PFSK-1 (cell line): ENCODE results near the gene CHPF2.

Experiments
- FOXP2 ChIP-seq: optimal IDR thresholded peaks from 2 replicates; pipeline ENCODE3; 2011; ENCODE audit warnings: borderline replicate concordance, control low read depth, inconsistent platforms; ENCODE audit not compliant: insufficient read depth; ENCODE audit errors: extremely low read length, extremely low read depth
- POLR2AphosphoS5 ChIP-seq: IDR thresholded peaks from 2 replicates; pipeline ENCODE4 v1.6.1; 2012; ENCODE audit warnings: low read depth, mild to moderate bottlenecking, control low read depth, low read length, moderate library complexity
- SIN3A ChIP-seq: IDR thresholded peaks from 2 replicates; pipeline ENCODE4 v1.6.1; 2012; ENCODE audit warnings: mild to moderate bottlenecking, low read length, moderate library complexity, borderline replicate concordance; ENCODE audit not compliant: insufficient read depth
- TAF1 ChIP-seq: IDR thresholded peaks from 2 replicates; pipeline ENCODE4 v1.6.1; 2012; ENCODE audit warnings: low read length, control low read depth, borderline replicate concordance; ENCODE audit not compliant: insufficient read depth
- TF ChIP-seq, protein P1 (sequence below), 2 experiments: IDR thresholded peaks; 2 replicates each; pipeline versions ENCODE4 v1.6.1 to v1.8.0; 2011 to 2012; ENCODE audit warnings: low read depth in 2 of 2, low read length in 2 of 2, control low read depth in 1 of 2, inconsistent platforms in 1 of 2, mild to moderate bottlenecking in 1 of 2, moderate library complexity in 1 of 2; ENCODE audit not compliant: insufficient read depth in 1 of 2

CHPF2 gene

DNA sequence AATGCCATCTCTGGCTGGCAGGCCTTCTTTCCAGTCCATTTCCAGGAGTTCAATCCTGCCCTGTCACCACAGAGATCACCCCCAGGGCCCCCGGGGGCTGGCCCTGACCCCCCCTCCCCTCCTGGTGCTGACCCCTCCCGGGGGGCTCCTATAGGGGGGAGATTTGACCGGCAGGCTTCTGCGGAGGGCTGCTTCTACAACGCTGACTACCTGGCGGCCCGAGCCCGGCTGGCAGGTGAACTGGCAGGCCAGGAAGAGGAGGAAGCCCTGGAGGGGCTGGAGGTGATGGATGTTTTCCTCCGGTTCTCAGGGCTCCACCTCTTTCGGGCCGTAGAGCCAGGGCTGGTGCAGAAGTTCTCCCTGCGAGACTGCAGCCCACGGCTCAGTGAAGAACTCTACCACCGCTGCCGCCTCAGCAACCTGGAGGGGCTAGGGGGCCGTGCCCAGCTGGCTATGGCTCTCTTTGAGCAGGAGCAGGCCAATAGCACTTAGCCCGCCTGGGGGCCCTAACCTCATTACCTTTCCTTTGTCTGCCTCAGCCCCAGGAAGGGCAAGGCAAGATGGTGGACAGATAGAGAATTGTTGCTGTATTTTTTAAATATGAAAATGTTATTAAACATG lies 6.0 kb downstream of the CHPF2 start:
- TF ChIP-seq, protein P1, sequence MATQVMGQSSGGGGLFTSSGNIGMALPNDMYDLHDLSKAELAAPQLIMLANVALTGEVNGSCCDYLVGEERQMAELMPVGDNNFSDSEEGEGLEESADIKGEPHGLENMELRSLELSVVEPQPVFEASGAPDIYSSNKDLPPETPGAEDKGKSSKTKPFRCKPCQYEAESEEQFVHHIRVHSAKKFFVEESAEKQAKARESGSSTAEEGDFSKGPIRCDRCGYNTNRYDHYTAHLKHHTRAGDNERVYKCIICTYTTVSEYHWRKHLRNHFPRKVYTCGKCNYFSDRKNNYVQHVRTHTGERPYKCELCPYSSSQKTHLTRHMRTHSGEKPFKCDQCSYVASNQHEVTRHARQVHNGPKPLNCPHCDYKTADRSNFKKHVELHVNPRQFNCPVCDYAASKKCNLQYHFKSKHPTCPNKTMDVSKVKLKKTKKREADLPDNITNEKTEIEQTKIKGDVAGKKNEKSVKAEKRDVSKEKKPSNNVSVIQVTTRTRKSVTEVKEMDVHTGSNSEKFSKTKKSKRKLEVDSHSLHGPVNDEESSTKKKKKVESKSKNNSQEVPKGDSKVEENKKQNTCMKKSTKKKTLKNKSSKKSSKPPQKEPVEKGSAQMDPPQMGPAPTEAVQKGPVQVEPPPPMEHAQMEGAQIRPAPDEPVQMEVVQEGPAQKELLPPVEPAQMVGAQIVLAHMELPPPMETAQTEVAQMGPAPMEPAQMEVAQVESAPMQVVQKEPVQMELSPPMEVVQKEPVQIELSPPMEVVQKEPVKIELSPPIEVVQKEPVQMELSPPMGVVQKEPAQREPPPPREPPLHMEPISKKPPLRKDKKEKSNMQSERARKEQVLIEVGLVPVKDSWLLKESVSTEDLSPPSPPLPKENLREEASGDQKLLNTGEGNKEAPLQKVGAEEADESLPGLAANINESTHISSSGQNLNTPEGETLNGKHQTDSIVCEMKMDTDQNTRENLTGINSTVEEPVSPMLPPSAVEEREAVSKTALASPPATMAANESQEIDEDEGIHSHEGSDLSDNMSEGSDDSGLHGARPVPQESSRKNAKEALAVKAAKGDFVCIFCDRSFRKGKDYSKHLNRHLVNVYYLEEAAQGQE (IDR thresholded peaks at IDR 0.05; ENCODE audit: insufficient read depth in 1 of 2, low read depth in 2 of 2, low read length in 2 of 2) = no peak
- TF ChIP-seq SIN3A (no peak), TAF1 (no peak), POLR2AphosphoS5 (no peak), FOXP2 (no peak)

DNA sequence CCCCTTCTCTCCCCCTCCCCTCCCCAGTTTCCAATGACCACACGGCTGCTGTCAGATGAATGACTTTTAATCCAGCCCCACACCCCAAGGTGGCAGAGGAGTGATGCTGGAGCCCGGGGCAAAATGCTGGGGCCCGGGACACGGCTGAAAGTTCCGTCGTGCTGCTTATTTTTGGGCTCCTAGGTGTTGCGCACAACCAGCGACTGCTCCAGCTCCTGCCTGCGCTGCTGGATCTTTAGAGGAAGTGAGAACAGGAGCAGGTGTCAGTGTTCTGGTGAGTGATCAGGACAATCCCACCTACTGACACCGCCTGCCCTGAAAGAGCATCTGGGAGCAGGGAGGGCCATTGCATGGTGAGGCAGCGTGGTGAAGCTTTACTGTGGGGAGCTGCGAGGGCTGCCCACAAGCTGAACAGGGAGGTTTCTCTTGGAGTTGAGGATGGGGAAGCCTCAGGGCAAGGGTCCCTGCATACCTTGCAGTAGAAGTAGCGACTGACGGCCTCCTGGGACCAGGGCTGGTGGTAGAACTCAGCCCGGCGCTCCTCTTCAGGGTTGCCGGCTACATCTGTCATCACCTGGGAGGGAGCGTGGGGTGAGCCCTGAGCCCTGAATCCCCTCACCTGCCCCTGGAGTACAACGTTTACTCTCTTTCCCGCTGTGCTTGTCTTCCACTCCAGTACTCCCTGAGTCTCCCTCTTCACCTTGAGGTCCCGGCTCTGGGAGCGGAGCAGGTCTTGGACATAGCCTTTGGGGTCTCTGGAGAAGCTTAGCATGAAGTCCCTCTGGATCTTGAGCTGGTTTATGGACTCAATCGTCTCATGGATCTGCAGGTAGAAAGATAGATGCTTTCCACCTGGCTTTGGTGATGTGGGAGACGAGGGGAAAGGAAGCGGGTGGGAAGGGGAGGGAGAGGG lies 6.9 kb downstream of the CHPF2 start:
- TF ChIP-seq FOXP2 (no peak), TAF1 (no peak), SIN3A (no peak), POLR2AphosphoS5 (no peak)
- TF ChIP-seq, protein P1 (IDR thresholded peaks at IDR 0.05; ENCODE audit: insufficient read depth in 1 of 2, low read depth in 2 of 2, low read length in 2 of 2) = no peak

DNA sequence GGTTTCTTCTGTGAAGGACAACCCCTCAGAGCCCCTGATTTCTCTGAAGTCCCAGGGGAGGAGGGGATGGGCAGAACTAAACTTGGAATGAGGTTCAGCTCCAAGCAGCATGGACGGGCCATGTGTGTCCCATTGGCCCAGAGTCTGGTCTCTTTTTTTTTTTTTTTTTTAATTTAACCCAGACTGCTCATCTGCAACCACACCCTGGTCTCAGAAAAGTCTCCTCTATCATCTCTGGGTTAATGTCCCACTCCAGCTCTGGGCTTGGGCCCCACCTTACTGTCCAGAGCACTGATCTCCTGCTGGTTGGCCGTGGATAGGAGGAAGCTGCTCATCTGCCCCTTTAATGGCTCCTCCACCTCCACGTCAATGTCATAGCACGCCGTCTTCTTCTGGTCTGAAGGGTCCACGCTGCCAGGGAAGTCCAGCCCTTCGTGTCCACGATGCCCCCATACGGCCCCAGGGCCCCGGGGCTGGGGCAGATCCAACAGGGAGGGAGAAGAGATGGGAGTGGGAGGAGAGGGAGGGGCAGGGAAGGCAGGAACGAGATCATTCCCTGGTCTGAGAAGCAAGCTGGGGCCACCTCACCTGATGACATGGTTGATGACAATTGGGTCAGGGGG lies 7.7 kb downstream of the CHPF2 start:
- TF ChIP-seq SIN3A (no peak), FOXP2 (no peak)
- TF ChIP-seq, protein P1 (IDR thresholded peaks at IDR 0.05; ENCODE audit: insufficient read depth in 1 of 2, low read depth in 2 of 2, low read length in 2 of 2) = no peak

DNA sequence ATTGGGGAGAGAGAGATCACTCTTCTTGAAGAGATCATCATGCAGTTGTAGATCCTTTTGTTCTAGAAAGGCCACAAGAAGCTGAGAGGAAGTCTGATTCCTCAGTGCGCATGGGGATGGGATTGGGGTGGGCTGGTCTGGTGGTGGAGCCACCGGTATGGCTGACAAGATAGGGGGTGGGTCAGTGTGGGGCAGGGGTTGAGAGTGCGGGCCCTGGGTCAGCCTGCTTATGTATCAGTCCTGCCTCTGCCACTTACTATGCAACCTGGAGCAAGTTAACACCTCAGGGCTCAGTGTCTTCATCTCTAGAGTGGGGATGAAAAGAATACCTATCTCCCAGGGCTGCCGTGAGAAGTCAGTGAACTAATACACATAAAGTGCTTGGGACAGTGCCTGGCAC lies 8.3 kb downstream of the CHPF2 start:
- TF ChIP-seq POLR2AphosphoS5 (no peak), TAF1 (no peak), SIN3A (no peak), FOXP2 (no peak)
- TF ChIP-seq, protein P1 (IDR thresholded peaks at IDR 0.05; ENCODE audit: insufficient read depth in 1 of 2, low read depth in 2 of 2, low read length in 2 of 2) = no peak
